K562 (cell line): ENCODE data around the gene ERCC6. TPM values are rescaled to one million over a fixed set of nuclear protein-coding genes. Genes with fewer than 3 reads are reported as not detected.
A peak's percentile ranks its signal among the peaks of the same experiment; 100 is the strongest.

ENCODE experiments used
- ARID2 ChIP-seq: fragments of 450-650 bp; IDR thresholded peaks from 2 replicates; pipeline ENCODE4 v1.6.1; 2017; ENCODE audit warnings: antibody characterized with exemption, mild to moderate bottlenecking
- ATF7 ChIP-seq: fragments of 450-650 bp; IDR thresholded peaks from 2 replicates; pipeline ENCODE4 v1.7.1; 2014; ENCODE audit warnings: mild to moderate bottlenecking, moderate library complexity
- CBFA2T3 ChIP-seq: fragments of 450-650 bp; IDR thresholded peaks from 2 replicates; pipeline ENCODE4 v1.6.1; 2017
- CBFB ChIP-seq: sonication (generic); formaldehyde crosslinking; IDR thresholded peaks from 2 replicates; pipeline ENCODE4 v1.4.0; 2020; ENCODE audit warnings: mild to moderate bottlenecking, missing genetic modification reagents
- CHCHD3 ChIP-seq: fragments of 250-450 bp; sonication (Bioruptor Pico); IDR thresholded peaks from 2 replicates; pipeline ENCODE4 v2.1.2; 2022; ENCODE audit warnings: mild to moderate bottlenecking
- ETV1 ChIP-seq: fragments of 450-650 bp; conservative IDR thresholded peaks from 2 replicates; pipeline ENCODE4 v1.6.1; 2016; ENCODE audit warnings: missing genetic modification characterization, control low read depth, low read depth, missing compliant biosample characterization
- FIP1L1 ChIP-seq: fragments of 200-400 bp; formaldehyde crosslinking; IDR thresholded peaks from 2 replicates; pipeline ENCODE4 v1.6.1; 2018; ENCODE audit warnings: mild to moderate bottlenecking, low read depth, low read length; ENCODE audit not compliant: poor library complexity, severe bottlenecking
- HMGN3 ChIP-seq: IDR thresholded peaks from 2 replicates; pipeline ENCODE4 v1.6.1; 2011; ENCODE audit warnings: borderline replicate concordance, low read depth, mild to moderate bottlenecking, mixed read lengths, low read length; ENCODE audit not compliant: insufficient read length; ENCODE audit errors: extremely low read depth
- KLF10 ChIP-seq: fragments of 250-450 bp; sonication (Bioruptor Pico); IDR thresholded peaks from 2 replicates; pipeline ENCODE4 v1.6.1; 2021; ENCODE audit warnings: matching md5 sums
- LCOR ChIP-seq: sonication (generic); formaldehyde crosslinking; IDR thresholded peaks from 2 replicates; pipeline ENCODE4 v1.8.0; 2022; ENCODE audit warnings: mild to moderate bottlenecking, missing genetic modification reagents
- LEF1 ChIP-seq: fragments of 450-650 bp; IDR thresholded peaks from 2 replicates; pipeline ENCODE4 v1.6.1; 2016; ENCODE audit warnings: mild to moderate bottlenecking
- MIER1 ChIP-seq: fragments of 450-650 bp; IDR thresholded peaks from 2 replicates; pipeline ENCODE4 v1.6.1; 2016; ENCODE audit warnings: antibody characterized with exemption, mild to moderate bottlenecking, low read depth
- NFRKB ChIP-seq: fragments of 450-650 bp; IDR thresholded peaks from 2 replicates; pipeline ENCODE4 v1.6.1; 2016; ENCODE audit warnings: low read depth
- ZNF561 ChIP-seq: fragments of 450-650 bp; formaldehyde crosslinking; conservative IDR thresholded peaks from 2 replicates; pipeline ENCODE4 v1.4.0; 2020; ENCODE audit warnings: mild to moderate bottlenecking, moderate library complexity
- polyA plus RNA-seq, 8 experiments: library from polyadenylated mRNA; depleted of rRNA in 4 of 8; stranded (reverse) in 5 of 8; unstranded in 3 of 8; fragments of >200 nt; fragmentation: Nextera tagmentation in 2 of 8; fragmentation: Illumina TruSeq in 1 of 8; extraction: Ambion mirVana in 2 of 8; extraction: Trizol in 1 of 8; gene quantifications; 2 replicates each; pipeline versions ENCODE4 v1.2.1 to v1.2.3, GENCODE V29; 2011 to 2014; ENCODE audit warnings: inconsistent platforms in 1 of 8, missing spikeins in 1 of 8
- total RNA-seq, 7 experiments: library from RNA; depleted of rRNA in 6 of 7; stranded (reverse); fragments of >200 nt in 6 of 7; fragmentation: Illumina TruSeq in 2 of 7; extraction: Trizol in 2 of 7; gene quantifications; 2 replicates each; pipeline versions ENCODE4 v1.2.1 to v1.2.3, GENCODE V29; 2011 to 2021; ENCODE audit warnings: low replicate concordance in 1 of 7
- TF ChIP-seq, protein P1 (sequence below), 2 experiments: fragments of 450-650 bp in 1 of 2; sonication (generic) in 1 of 2; formaldehyde crosslinking in 1 of 2; IDR thresholded peaks; 2 replicates each; pipeline versions ENCODE4 v1.7.1 to v1.9.0; 2016 to 2022; ENCODE audit warnings: inconsistent platforms in 1 of 2, mild to moderate bottlenecking in 1 of 2, missing genetic modification reagents in 1 of 2
- TF ChIP-seq, protein P2 (sequence below): sonication (generic); formaldehyde crosslinking; IDR thresholded peaks from 2 replicates; pipeline ENCODE4 v1.9.0; 2022; ENCODE audit warnings: mild to moderate bottlenecking, missing genetic modification reagents
- TF ChIP-seq, protein P3 (sequence below): fragments of 450-650 bp; conservative IDR thresholded peaks from 2 replicates; pipeline ENCODE4 v1.6.1; 2016; ENCODE audit warnings: missing genetic modification characterization, low read depth, mild to moderate bottlenecking, control low read depth, missing compliant biosample characterization

Gene ERCC6
- total and polyA plus RNA-seq, 9 of the 15 experiments (the other 6 are each of a cell fraction or from before 2014, with no cell fraction given), result 7.8 to 17.7 (median 11.8) TPM

DNA sequence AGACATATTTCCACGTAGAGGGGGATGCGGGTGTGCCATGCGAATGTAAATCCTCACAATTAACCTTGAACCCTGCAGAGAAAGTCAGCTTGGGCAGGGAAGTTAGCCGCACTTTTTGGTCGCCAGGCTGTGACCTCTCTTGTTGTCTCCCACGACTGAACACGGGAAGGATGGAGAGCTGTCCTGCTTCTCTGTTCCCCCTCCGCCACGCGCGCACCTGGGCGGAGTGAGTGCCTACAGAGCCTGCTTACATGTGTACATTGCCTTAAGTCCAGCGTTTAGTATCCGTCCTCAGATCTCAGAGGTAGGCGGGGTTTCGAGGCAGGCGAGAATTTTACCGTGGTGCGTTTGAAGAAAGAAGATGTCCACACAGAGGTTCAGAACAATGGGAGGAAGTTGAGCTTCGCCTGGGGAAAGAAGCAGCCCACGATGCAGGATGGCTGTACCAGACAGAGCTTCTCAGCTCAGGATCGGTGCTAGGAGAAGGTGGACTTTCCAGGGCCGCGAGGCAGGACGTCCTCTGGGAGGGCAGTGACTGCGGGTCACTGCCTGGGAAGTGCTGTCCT is 482 bp upstream of the ERCC6 start (continued):
- TF ChIP-seq LCOR, result peak; percentile 50; the same call in 1 of the 2 replicates
- TF ChIP-seq, protein P1, sequence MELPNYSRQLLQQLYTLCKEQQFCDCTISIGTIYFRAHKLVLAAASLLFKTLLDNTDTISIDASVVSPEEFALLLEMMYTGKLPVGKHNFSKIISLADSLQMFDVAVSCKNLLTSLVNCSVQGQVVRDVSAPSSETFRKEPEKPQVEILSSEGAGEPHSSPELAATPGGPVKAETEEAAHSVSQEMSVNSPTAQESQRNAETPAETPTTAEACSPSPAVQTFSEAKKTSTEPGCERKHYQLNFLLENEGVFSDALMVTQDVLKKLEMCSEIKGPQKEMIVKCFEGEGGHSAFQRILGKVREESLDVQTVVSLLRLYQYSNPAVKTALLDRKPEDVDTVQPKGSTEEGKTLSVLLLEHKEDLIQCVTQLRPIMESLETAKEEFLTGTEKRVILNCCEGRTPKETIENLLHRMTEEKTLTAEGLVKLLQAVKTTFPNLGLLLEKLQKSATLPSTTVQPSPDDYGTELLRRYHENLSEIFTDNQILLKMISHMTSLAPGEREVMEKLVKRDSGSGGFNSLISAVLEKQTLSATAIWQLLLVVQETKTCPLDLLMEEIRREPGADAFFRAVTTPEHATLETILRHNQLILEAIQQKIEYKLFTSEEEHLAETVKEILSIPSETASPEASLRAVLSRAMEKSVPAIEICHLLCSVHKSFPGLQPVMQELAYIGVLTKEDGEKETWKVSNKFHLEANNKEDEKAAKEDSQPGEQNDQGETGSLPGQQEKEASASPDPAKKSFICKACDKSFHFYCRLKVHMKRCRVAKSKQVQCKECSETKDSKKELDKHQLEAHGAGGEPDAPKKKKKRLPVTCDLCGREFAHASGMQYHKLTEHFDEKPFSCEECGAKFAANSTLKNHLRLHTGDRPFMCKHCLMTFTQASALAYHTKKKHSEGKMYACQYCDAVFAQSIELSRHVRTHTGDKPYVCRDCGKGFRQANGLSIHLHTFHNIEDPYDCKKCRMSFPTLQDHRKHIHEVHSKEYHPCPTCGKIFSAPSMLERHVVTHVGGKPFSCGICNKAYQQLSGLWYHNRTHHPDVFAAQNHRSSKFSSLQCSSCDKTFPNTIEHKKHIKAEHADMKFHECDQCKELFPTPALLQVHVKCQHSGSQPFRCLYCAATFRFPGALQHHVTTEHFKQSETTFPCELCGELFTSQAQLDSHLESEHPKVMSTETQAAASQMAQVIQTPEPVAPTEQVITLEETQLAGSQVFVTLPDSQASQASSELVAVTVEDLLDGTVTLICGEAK (IDR thresholded peaks at IDR 0.05), result peak; percentile 48; the same call in 1 of the 2 replicates
- TF ChIP-seq, protein P1 (CRISPR knock-in tag; IDR thresholded peaks at IDR 0.05), result no peak
- no peak for TF ChIP-seq KLF10 (CRISPR knock-in tag)
- no peak for TF ChIP-seq CBFB
- peak; percentile 36; the same call in 1 of the 2 replicates for TF ChIP-seq LEF1
- TF ChIP-seq FIP1L1, result no peak
- no peak for TF ChIP-seq ZNF561 (CRISPR knock-in tag)
- TF ChIP-seq CBFA2T3, result no peak
- peak; percentile 5 for TF ChIP-seq HMGN3
- TF ChIP-seq, protein P2, sequence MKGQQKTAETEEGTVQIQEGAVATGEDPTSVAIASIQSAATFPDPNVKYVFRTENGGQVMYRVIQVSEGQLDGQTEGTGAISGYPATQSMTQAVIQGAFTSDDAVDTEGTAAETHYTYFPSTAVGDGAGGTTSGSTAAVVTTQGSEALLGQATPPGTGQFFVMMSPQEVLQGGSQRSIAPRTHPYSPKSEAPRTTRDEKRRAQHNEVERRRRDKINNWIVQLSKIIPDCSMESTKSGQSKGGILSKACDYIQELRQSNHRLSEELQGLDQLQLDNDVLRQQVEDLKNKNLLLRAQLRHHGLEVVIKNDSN, result peak; percentile 66; the same call in 1 of the 2 replicates
- TF ChIP-seq NFRKB, result no peak
- TF ChIP-seq, protein P3, sequence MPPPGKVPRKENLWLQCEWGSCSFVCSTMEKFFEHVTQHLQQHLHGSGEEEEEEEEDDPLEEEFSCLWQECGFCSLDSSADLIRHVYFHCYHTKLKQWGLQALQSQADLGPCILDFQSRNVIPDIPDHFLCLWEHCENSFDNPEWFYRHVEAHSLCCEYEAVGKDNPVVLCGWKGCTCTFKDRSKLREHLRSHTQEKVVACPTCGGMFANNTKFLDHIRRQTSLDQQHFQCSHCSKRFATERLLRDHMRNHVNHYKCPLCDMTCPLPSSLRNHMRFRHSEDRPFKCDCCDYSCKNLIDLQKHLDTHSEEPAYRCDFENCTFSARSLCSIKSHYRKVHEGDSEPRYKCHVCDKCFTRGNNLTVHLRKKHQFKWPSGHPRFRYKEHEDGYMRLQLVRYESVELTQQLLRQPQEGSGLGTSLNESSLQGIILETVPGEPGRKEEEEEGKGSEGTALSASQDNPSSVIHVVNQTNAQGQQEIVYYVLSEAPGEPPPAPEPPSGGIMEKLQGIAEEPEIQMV (tag), result no peak
- TF ChIP-seq CHCHD3, result no peak
- no peak for TF ChIP-seq ARID2
- 0 out of 2 replicates have a peak, but pooled peaks have one; percentile 31 for TF ChIP-seq ETV1 (tag)
- 0 out of 2 replicates have a peak, but pooled peaks have one; percentile 2 for TF ChIP-seq ATF7
- peak; percentile 55; the same call in 1 of the 2 replicates for TF ChIP-seq MIER1
